Stimulated activated CD4-positive, alpha-beta T cell treated with anti-CD3 and anti-CD28 coated beads, Interleukin-15, amount 100 ng/mL, for 24 hours (primary cell): ENCODE data around the gene PIPOX.

Experiments
- DNase-seq: peaks from one replicate; pipeline ENCODE4 v3.0.0-alpha.2; 2020

PIPOX gene

DNA sequence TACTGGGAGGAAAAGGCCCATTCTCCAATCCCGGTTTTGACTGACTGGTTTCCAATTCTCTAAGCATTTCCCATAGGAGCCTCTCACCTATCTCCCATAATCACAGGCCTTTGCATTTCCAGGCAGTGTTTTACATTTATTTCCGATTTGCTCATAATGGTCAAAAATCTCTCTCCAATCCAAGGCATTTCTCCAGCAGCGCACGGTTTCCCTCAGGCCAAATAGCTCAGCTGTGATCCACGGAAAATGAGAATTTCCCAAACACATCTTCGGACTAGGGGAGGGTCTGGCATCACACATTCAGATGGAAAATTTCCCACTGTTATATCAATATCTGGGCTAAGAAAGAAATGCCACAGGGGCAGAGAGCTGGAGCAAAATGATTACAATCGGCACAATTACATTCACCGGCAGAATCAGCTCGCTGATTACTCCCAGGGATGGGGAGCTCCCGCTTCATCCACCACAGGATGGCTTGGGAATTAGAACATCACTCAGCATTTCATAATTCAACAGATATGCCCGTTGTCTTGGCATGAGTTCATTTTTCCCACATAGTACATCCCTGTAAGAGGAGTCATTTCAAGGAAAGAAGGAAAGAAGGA, 6.7 kb downstream of the PIPOX start:
- no peak for DNase-seq

DNA sequence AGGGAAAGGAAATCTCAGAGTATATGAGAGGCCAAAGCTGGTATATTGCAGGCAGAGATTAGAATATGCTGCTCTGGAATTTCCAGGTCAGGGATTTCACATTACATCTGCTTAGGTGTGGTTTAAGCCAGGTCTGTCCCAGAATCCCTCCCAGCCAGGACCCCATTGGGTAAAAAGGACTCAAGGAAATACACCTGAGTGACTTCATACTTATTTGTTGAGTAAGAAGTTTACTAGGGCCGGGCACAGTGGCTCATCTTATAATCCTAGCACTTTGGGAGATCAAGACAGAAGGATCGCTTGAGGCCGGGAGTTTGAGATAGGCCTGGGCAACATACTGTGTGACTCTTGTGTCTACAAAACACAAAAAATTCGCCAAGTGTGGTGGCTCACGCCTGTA, 7.2 kb downstream of the PIPOX start:
- no peak for DNase-seq

DNA sequence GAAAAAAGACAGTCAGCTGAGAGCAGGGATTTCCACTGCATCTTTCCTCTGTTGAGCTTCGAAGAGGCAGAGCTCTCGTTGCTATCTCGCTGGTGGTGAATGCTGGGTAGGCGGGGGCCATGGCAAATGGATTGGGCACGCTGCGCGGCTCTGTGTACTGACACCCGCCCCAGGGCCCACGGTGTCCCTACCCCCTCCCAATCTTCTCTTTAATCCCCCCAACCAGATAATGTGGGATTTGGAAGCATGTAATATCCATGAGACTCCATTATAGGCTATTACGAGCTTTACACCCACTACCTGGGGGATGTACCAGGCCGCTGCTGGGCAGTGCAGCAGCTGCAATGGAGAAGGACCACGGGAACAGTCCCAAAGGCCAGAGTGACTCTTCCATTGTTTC, 8.3 kb downstream of the PIPOX start:
- DNase-seq: no peak

DNA sequence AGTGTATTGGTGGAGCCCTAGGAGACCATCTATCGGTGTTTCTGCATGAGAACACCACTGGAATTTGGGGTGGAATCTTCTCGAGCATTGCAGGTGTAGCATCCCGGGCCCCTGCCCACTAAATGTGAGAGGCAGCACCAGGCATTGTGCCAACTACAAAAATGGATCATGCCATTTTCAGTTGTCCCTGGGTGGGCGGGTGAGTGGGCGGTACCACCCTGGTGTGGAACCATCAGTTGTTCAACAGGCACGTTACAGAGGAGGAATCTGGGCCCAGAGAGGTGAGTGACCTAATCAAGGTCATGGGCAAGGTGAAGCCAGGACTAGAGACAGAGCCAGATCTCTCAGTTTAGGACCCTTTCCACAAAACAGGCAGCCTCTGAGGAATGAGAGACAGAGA, 8.8 kb downstream of the PIPOX start:
- DNase-seq: no peak

DNA sequence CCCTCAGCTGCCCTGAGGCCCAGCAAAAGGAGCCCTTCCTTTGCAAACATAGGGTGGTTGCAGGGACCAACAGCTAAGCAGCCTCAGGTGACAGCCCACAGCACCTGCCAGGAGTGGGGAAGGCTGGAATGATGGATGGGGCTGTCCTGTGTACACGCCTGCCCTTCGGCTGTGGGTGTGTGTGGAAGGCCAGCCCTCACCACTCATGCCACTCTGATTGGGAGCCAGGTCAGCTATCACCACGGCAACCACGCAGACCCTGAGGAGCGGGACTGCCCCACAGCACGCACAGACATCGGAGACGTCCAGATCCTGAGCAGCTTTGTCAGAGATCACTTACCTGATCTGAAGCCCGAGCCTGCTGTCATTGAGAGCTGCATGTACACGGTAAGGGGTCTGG, 11.9 kb downstream of the PIPOX start:
- DNase-seq: no peak

- DNase-seq: no peak
Observed at GRCh38 chr17:29057361-29057760, 14.4 kb downstream of the PIPOX start.

DNA sequence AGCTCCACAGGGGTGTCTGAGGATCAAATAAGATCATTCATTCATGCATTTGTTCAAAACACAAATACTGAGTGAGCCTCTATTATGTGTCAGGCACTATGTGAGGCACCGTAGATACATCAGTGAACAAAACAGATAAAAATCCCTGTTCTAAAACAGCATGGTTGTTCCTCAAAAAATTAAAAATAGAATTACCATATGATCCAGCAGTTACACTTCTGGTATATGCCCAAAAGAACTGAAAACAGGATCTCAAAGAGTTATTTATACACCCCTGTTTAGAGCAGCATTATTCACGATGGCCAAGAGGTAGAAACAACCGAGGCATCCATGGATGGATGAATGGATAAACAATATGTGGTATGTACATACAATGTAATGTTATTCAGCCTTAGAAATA, 15.4 kb downstream of the PIPOX start:
- DNase-seq: no peak

DNA sequence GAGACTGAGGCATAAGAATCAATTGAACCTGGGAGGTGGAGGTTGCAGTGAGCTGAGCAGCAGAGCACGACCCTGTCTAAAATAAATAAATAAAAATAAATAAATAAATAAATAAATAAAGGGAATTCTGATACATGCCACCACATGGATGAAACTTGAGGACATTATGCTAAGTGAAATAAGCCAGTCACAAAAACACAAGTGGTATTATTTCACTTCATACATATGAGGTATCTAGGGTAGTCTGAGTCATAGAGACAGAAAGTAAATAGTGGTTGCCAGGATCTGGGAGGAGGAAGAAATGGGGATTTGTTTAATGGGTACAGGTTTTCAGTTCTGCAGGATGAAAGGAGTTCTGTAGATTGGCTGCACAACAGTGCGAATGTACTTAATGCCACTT, 16.3 kb downstream of the PIPOX start:
- DNase-seq: no peak

- no peak for DNase-seq
Observed at GRCh38 chr17:29060475-29060874, 17.5 kb downstream of the PIPOX start.

- no peak for DNase-seq
Observed at GRCh38 chr17:29061036-29061435, 18.1 kb downstream of the PIPOX start.

GRCh38 chr17:29062215-29062614, 19.3 kb downstream of the PIPOX start:
- no peak for DNase-seq

DNA sequence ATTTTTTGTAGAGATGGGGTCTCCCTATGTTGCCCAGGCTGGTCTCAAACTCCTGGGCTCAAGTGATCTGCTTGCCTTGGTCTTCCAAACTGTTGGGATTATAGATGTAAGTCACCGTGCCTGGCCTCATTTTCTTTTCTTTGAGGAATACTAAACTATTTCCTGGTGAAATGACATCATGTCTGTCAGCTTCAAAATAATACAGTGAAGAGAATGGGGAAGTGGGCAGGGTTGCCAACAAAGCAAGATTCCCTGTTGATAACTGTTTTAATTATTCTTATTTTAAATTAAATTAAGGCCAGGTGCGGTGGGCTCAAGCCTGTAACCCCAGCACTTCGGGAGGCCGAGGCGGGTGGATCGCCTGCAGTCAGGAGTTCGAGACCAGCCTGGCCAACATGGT, 21.1 kb downstream of the PIPOX start:
- no peak for DNase-seq

DNA sequence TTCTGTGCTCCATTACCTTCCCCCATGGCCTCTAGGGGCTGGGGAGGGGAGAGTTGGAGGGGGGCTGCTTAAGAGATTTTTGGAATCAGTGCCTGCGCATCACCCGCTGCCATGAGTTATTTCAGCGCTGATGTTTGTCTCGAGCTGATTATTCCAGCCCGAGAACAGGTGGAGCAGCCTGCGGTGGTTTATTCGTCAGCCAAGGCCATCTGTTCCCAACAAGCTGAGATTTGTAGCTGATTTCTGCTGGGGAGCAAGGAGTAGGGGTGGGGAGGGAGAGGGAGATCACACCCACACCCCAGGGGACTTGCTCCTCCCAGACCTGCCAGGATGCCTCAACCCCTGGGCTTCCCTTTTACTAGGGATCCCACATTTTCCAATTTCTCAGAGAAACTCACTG, 23.1 kb downstream of the PIPOX start:
- DNase-seq: no peak

- DNase-seq: no peak
Observed at GRCh38 chr17:29066606-29067005, 23.7 kb downstream of the PIPOX start.

GRCh38 chr17:29068818-29069217, 25.9 kb downstream of the PIPOX start:
- no peak for DNase-seq

- DNase-seq: no peak
Observed at GRCh38 chr17:29069526-29070041, 26.6 kb downstream of the PIPOX start.

DNA sequence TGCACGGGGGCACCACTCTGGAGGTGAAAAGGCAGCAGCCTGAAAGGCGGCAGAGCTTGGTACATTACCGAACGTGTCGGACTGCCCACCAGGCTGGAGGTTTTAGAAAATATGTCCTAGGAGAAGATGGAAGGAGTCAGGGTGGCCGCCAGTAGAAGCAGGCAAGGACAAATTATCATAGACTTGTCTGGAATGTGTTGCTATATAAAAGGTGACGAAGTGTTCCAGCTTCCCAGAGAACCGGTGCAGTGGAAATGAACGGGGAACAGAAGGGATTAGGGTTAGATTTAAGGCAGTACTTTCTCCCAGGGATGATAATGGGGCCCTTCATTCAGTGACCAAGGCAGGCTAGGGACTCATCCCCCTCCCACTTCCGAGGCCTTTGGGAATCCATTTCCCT, 27.4 kb downstream of the PIPOX start:
- no peak for DNase-seq

DNA sequence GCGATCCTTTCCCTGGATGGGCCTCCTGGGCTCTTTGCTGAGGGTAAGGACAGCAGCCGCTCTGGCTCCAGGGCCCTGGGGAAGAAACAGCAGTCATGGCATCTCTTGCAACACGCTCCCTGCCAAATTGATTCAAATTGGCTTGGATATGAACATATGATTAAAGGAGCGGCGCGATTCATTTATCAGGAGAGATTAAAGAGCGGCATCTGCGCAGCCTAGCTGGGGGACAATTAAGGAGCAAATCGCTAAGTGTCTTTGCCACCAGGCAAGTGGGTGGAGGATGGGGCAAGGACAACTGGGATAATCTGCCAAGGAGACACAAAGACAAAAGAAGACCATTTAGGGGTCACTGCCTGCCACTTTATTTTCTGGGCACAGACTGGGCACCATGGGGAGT, 27.8 kb downstream of the PIPOX start:
- no peak for DNase-seq

DNA sequence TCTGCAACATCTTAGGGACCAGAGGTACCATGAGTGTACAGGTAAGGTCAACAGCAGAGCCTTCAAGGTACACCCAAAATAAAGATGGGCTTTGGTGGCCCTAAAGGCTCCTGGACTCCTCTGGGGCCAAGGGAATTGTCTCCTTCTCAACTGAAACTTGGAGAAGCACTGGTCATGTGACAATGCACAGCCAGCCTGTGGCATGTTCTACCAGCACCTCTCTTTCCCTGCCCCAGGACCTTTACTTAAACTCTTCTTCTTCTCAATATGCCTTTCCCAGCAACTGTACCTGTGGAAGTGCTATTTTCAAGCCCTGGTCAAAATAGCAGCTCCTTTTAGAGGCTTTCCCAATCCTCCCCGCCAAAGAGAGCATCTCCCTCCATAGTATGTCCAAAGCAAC, 28.4 kb downstream of the PIPOX start:
- DNase-seq: no peak

- no peak for DNase-seq
Observed at GRCh38 chr17:29073045-29073444, 30.1 kb downstream of the PIPOX start.

- no peak for DNase-seq
Observed at GRCh38 chr17:29073520-29073919, 30.6 kb downstream of the PIPOX start.

GRCh38 chr17:29074488-29074887, 31.5 kb downstream of the PIPOX start:
- DNase-seq: no peak

DNA sequence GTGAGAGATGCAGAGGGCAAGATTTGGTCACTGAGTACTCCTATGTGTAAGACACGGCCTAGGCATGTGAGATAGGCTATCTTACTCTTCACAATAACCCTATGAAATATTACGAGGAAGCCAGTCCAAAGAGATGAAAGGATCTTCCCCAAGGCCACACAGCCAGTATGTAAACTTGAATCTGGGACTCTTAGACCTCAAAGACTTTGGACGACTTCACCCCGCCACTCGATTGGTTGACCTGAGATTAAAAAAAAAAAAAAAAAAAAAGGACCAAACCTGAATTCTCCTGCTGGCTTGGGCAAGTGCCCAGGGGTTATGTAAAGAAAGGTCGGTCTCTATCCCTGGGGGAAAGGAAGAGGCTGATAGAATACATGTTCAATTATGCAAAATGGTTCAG, 33.1 kb downstream of the PIPOX start:
- no peak for DNase-seq

- DNase-seq: no peak
Observed at GRCh38 chr17:29076722-29077121, 33.8 kb downstream of the PIPOX start.

- DNase-seq: no peak
Observed at GRCh38 chr17:29077320-29077719, 34.4 kb downstream of the PIPOX start.
